ENCODE results near the gene C4B. TPM values are rescaled to one million over a fixed set of nuclear protein-coding genes. Genes with fewer than 3 reads are reported as not detected.
"Not testable (repeated sequence)": the region's sequence is repeated elsewhere in the genome, so short reads cannot be mapped to it uniquely, and the experiment has no call there.

The C4B gene
- not detected for polyA plus RNA-seq

GRCh38 chr6:32014547-32014946 is at the start of gene C4B:
Gene C4B, plus strand, starts transcription at chr6:32014795. Its CDS starts 51 bp downstream, at chr6:32014846.
- H3K27me3 Mint-ChIP-seq, H3K4me1 Mint-ChIP-seq, H3K4me3 Mint-ChIP-seq, H3K36me3 Mint-ChIP-seq, H3K9me3 Mint-ChIP-seq, H3K27ac Mint-ChIP-seq: not testable (repeated sequence)

GRCh38 chr6:31965700-31966099 is 48.9 kb upstream of the C4B start:
- peak overlapping the region in 1 of 4 donors; percentile 0 for H3K4me3 Mint-ChIP-seq
- no peaks in the 10 kb centered on the region for H3K9me3 Mint-ChIP-seq
- peak overlapping the region in 1 of 3 donors; percentile 19 for H3K27ac Mint-ChIP-seq
- H3K36me3 Mint-ChIP-seq = peaks cover 12% of the 10 kb centered on the region
- H3K27me3 Mint-ChIP-seq = no peaks in the 10 kb centered on the region
- H3K4me1 Mint-ChIP-seq = peaks cover 0 to 9% (median 8%) of the 10 kb centered on the region in 3 donors

- Mint-ChIP-seq H3K4me1 (peaks cover 0 to 9% (median 8%) of the 10 kb centered on the region in 3 donors), H3K36me3 (peaks cover 12% of the 10 kb centered on the region), H3K27ac (peak overlapping the region in 1 of 3 donors; percentile 39), H3K9me3 (no peaks in the 10 kb centered on the region), H3K27me3 (no peaks in the 10 kb centered on the region), H3K4me3 (no peak overlapping the region)
Observed at GRCh38 chr6:31966506-31966905, 48.1 kb upstream of the C4B start.

GRCh38 chr6:31966997-31967925 is 47.3 kb upstream of the C4B start:
- peaks cover 0 to 9% (median 7%) of the 10 kb centered on the region in 3 donors for H3K4me1 Mint-ChIP-seq
- no peaks in the 10 kb centered on the region for H3K9me3 Mint-ChIP-seq
- peak overlapping the region in 2 of 3 donors; percentile 48 to 84 for H3K27ac Mint-ChIP-seq
- peak overlapping the region in 1 of 4 donors; percentile 24 for H3K4me3 Mint-ChIP-seq
- peaks cover 9% of the 10 kb centered on the region for H3K36me3 Mint-ChIP-seq
- H3K27me3 Mint-ChIP-seq = peaks cover 2% of the 10 kb centered on the region

- peaks cover 0 to 14% (median 10%) of the 10 kb centered on the region in 3 donors for H3K4me1 Mint-ChIP-seq
- H3K9me3 Mint-ChIP-seq = no peaks in the 10 kb centered on the region
- peak overlapping the region in 2 of 3 donors; percentile 48 to 84 for H3K27ac Mint-ChIP-seq
- H3K27me3 Mint-ChIP-seq = peaks cover 2% of the 10 kb centered on the region
- peaks cover 9% of the 10 kb centered on the region for H3K36me3 Mint-ChIP-seq
- peak overlapping the region in 1 of 4 donors; percentile 24 for H3K4me3 Mint-ChIP-seq
Observed at GRCh38 chr6:31967926-31968320, 46.7 kb upstream of the C4B start.

- Mint-ChIP-seq H3K4me1 (peaks cover 0 to 18% (median 14%) of the 10 kb centered on the region in 3 donors), H3K36me3 (peaks cover 9% of the 10 kb centered on the region), H3K27me3 (peaks cover 2% of the 10 kb centered on the region), H3K4me3 (peak overlapping the region in 1 of 4 donors; percentile 98), H3K9me3 (no peaks in the 10 kb centered on the region), H3K27ac (peak overlapping the region in 1 of 3 donors; percentile 100)
Observed at GRCh38 chr6:31968326-31968725, 46.3 kb upstream of the C4B start.

- H3K4me1 Mint-ChIP-seq = peaks cover 0 to 23% (median 19%) of the 10 kb centered on the region in 3 donors
- peak overlapping the region in 2 of 3 donors; percentile 43 to 100 for H3K27ac Mint-ChIP-seq
- peaks cover 9% of the 10 kb centered on the region for H3K36me3 Mint-ChIP-seq
- no peaks in the 10 kb centered on the region for H3K9me3 Mint-ChIP-seq
- H3K27me3 Mint-ChIP-seq = peaks cover 2% of the 10 kb centered on the region
- peak overlapping the region in 3 of 4 donors; percentile 17 to 98 (median 88) for H3K4me3 Mint-ChIP-seq
Observed at GRCh38 chr6:31968791-31969711, 45.5 kb upstream of the C4B start.

- H3K9me3 Mint-ChIP-seq = no peaks in the 10 kb centered on the region
- peaks cover 2% of the 10 kb centered on the region for H3K27me3 Mint-ChIP-seq
- H3K27ac Mint-ChIP-seq = peak overlapping the region; percentile 86 to 100 (median 99)
- H3K4me1 Mint-ChIP-seq = peaks cover 0 to 23% (median 20%) of the 10 kb centered on the region in 3 donors
- peak overlapping the region; percentile 60 to 98 (median 84) for H3K4me3 Mint-ChIP-seq
- H3K36me3 Mint-ChIP-seq = peaks cover 9% of the 10 kb centered on the region
Observed at GRCh38 chr6:31969712-31970603, 44.6 kb upstream of the C4B start.

GRCh38 chr6:31970604-31971271 is 43.9 kb upstream of the C4B start:
- Mint-ChIP-seq H3K36me3 (peaks cover 7% of the 10 kb centered on the region), H3K27me3 (peaks cover 2% of the 10 kb centered on the region), H3K4me3 (peak overlapping the region; percentile 94 to 98 (median 97)), H3K4me1 (peaks cover 0 to 23% (median 20%) of the 10 kb centered on the region in 3 donors), H3K27ac (peak overlapping the region; percentile 99 to 100 (median 100)), H3K9me3 (no peaks in the 10 kb centered on the region)

- no peaks in the 10 kb centered on the region for H3K9me3 Mint-ChIP-seq
- peaks cover 0 to 23% (median 20%) of the 10 kb centered on the region in 3 donors for H3K4me1 Mint-ChIP-seq
- H3K4me3 Mint-ChIP-seq = peak overlapping the region; percentile 94 to 98 (median 97)
- peaks cover 7% of the 10 kb centered on the region for H3K36me3 Mint-ChIP-seq
- H3K27me3 Mint-ChIP-seq = peaks cover 2% of the 10 kb centered on the region
- peak overlapping the region; percentile 99 to 100 (median 100) for H3K27ac Mint-ChIP-seq
Observed at GRCh38 chr6:31971279-31971992, 43.2 kb upstream of the C4B start.

GRCh38 chr6:31971993-31972708 is 42.4 kb upstream of the C4B start, which contains the start of gene DXO:
Gene DXO, minus strand, starts transcription at chr6:31972138. Its CDS starts 463 bp downstream, at chr6:31971675.
- H3K4me3 Mint-ChIP-seq = peak within 1 kb of the TSS; percentile 94 to 98 (median 97)
- H3K36me3 Mint-ChIP-seq = peaks cover 7% of the 10 kb centered on the region
- H3K27ac Mint-ChIP-seq = peak within 1 kb of the TSS; percentile 99 to 100 (median 100)
- peaks cover 2% of the 10 kb centered on the region for H3K27me3 Mint-ChIP-seq
- H3K4me1 Mint-ChIP-seq = peaks cover 0 to 23% (median 19%) of the 10 kb centered on the region in 3 donors
- H3K9me3 Mint-ChIP-seq = no peaks in the 10 kb centered on the region

- Mint-ChIP-seq H3K27ac (peak overlapping the region; percentile 99 to 100 (median 100)), H3K4me3 (peak overlapping the region; percentile 94 to 98 (median 97)), H3K9me3 (no peaks in the 10 kb centered on the region), H3K4me1 (peaks cover 0 to 23% (median 19%) of the 10 kb centered on the region in 3 donors), H3K36me3 (peaks cover 7% of the 10 kb centered on the region), H3K27me3 (peaks cover 2% of the 10 kb centered on the region)
Observed at GRCh38 chr6:31972709-31973350, 41.8 kb upstream of the C4B start.
